OCI-M2 (cell line): ENCODE results near the gene RCAN2.

Experiments used
- DNase-seq: peaks from one replicate; lab custom pipeline; 2025; ENCODE audit not compliant: unreplicated experiment; lab: John Stamatoyannopoulos, UW

The RCAN2 gene

GRCh38 chr6:46262928-46263706 lies 228.1 kb downstream of the RCAN2 start:
- no peak for DNase-seq

GRCh38 chr6:46258249-46258648 lies 233.0 kb downstream of the RCAN2 start:
- no peak for DNase-seq

- no peak for DNase-seq
These were observed 235.7 kb downstream of the RCAN2 start for GRCh38 chr6:46255528-46255927.

- DNase-seq, result no peak
These were observed 236.3 kb downstream of the RCAN2 start for GRCh38 chr6:46254946-46255345.

GRCh38 chr6:46254331-46254730 lies 236.9 kb downstream of the RCAN2 start:
- DNase-seq, result no peak

- no peak for DNase-seq
These were observed 239.5 kb downstream of the RCAN2 start for GRCh38 chr6:46251583-46252339.

GRCh38 chr6:46248143-46248542 lies 243.1 kb downstream of the RCAN2 start:
- DNase-seq, result no peak

GRCh38 chr6:46246727-46247126 lies 244.5 kb downstream of the RCAN2 start:
- DNase-seq, result no peak

GRCh38 chr6:46246081-46246480 lies 245.2 kb downstream of the RCAN2 start:
- no peak for DNase-seq

- DNase-seq, result no peak
These were observed 246.6 kb downstream of the RCAN2 start for GRCh38 chr6:46244670-46245069.

- DNase-seq, result no peak
These were observed 247.5 kb downstream of the RCAN2 start for GRCh38 chr6:46243754-46244153.

GRCh38 chr6:46242921-46243320 lies 248.3 kb downstream of the RCAN2 start:
- DNase-seq, result no peak

GRCh38 chr6:46240866-46241565 lies 250.2 kb downstream of the RCAN2 start:
- no peak for DNase-seq

- no peak for DNase-seq
These were observed 254.5 kb downstream of the RCAN2 start for GRCh38 chr6:46236752-46237151.

GRCh38 chr6:46235242-46235641 lies 256.0 kb downstream of the RCAN2 start:
- DNase-seq, result no peak

- no peak for DNase-seq
These were observed 256.5 kb downstream of the RCAN2 start for GRCh38 chr6:46234700-46235099.

GRCh38 chr6:46234156-46234556 lies 257.1 kb downstream of the RCAN2 start:
- no peak for DNase-seq

- DNase-seq, result no peak
These were observed 258.1 kb downstream of the RCAN2 start for GRCh38 chr6:46233129-46233528.

- DNase-seq, result no peak
These were observed 269.0 kb downstream of the RCAN2 start for GRCh38 chr6:46222286-46222685.

GRCh38 chr6:46221222-46221793 lies 269.9 kb downstream of the RCAN2 start:
- DNase-seq, result peak; percentile 10
